NT2/D1 (cell line): Measurements from ENCODE around the gene PDS5B.
A peak's percentile ranks its signal among the peaks of the same experiment; 100 is the strongest.

Experiments used
- DNase-seq: peaks from one replicate; pipeline ENCODE4 v3.0.0-alpha.2; 2011; ENCODE audit warnings: low read depth, low spot score
- H3K27me3 ChIP-seq: 2 replicates; pipeline ENCODE4 v1.6.0; 2011; ENCODE audit warnings: mild to moderate bottlenecking; ENCODE audit not compliant: insufficient read length, insufficient read depth
- H3K36me3 ChIP-seq: 2 replicates; pipeline ENCODE4 v1.6.1; 2011; ENCODE audit warnings: mild to moderate bottlenecking, low read length, mixed read lengths; ENCODE audit not compliant: insufficient read depth, insufficient read length
- H3K4me1 ChIP-seq: 2 replicates; pipeline ENCODE4 v1.5.1; 2011; ENCODE audit not compliant: insufficient read depth, insufficient read length
- H3K4me3 ChIP-seq: 2 replicates; pipeline ENCODE4 v1.5.1; 2011; ENCODE audit warnings: low read depth; ENCODE audit not compliant: insufficient read length
- H3K9ac ChIP-seq: 2 replicates; pipeline ENCODE4 v1.6.0; 2011; ENCODE audit warnings: low read depth; ENCODE audit not compliant: insufficient read length
- H3K9me3 ChIP-seq: 2 replicates; pipeline ENCODE4 v1.5.1; 2011; ENCODE audit warnings: mild to moderate bottlenecking, low read length; ENCODE audit not compliant: insufficient read depth
- SUZ12 ChIP-seq: IDR thresholded peaks from 2 replicates; pipeline ENCODE4 v1.6.1; 2011; ENCODE audit not compliant: insufficient read length, insufficient read depth; ENCODE audit errors: extremely low read depth
- YY1 ChIP-seq: IDR thresholded peaks from 2 replicates; pipeline ENCODE4 v1.6.1; 2011; ENCODE audit not compliant: insufficient read length, insufficient read depth
- ZNF274 ChIP-seq: IDR thresholded peaks from 2 replicates; pipeline ENCODE4 v1.6.1; 2011; ENCODE audit warnings: mild to moderate bottlenecking, low read depth, low read length

Gene PDS5B

GRCh38 chr13:32586080-32586900 lies at the start of gene PDS5B:
PDS5B (plus strand) TSS chr13:32586452; CDS start chr13:32648773, 62,321 bp downstream.
- peak within 1 kb of the TSS; percentile 79 for H3K9ac ChIP-seq
- no peaks in the 10 kb centered on the region for H3K9me3 ChIP-seq
- H3K4me1 ChIP-seq = no peaks in the 10 kb centered on the region
- H3K4me3 ChIP-seq = peak within 1 kb of the TSS; percentile 63
- TF ChIP-seq ZNF274 = no peak
- peak; percentile 51 for TF ChIP-seq YY1
- no peaks in the 10 kb centered on the region for H3K36me3 ChIP-seq
- peak; percentile 69 for DNase-seq
- H3K27me3 ChIP-seq = peaks cover 8% of the 10 kb centered on the region

DNA sequence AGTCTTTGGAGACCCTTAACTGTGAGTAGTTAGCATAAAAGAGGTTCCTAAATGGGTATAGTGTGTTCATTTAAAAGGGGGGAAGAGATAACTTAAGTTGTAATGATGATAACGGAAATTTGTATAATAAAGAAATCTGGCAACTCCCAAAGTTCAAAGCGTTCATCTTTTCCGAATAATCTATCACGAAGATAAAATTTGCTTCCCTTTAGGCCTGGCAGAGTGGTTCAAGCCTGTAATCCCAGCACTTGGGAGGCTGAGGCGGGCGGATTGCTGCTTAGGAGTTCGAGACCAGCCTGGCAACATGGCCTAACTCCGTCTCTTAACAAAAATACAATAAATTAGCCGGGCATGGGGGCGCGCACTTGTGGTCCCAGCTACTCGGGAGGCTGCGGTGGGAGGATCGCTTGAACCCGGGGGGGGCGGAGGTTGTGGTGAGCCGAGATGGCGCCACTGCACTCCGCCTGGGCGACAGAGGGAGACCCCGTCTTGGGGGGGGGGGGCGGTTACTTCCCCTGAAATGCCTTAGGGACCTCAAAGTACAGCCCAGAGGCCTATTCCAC lies 48.6 kb upstream of the PDS5B start:
- H3K4me3 ChIP-seq = peak overlapping the region; percentile 88
- no peaks in the 10 kb centered on the region for H3K27me3 ChIP-seq
- no peaks in the 10 kb centered on the region for H3K4me1 ChIP-seq
- TF ChIP-seq YY1 (no peak), ZNF274 (no peak), SUZ12 (no peak)
- peak overlapping the region; percentile 95 for H3K9ac ChIP-seq
- DNase-seq = no peak
- peaks cover 37% of the 10 kb centered on the region for H3K36me3 ChIP-seq
- H3K9me3 ChIP-seq = no peaks in the 10 kb centered on the region

DNA sequence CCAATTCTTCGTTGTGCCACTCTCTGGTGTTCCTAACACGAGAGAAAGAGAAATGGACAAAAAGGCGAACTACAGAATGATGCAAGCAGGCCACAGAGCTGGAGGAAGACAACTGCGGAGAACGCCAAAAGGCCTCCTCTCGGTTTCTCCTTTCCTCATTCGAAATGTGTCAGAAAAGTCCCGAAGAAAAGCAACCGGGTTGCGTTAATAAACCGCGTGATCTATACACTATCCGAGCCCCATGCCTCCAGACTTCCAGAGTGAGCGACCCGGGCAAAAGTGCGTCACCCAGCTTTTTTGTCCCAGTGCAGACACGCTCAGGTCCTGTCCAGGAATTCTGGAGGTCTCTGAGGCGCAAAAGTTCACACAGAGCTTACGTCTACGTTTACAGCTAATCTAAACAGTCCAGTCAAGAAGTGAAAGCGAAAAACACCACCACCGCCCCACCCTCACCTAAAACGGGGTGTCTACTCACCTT lies 48.1 kb upstream of the PDS5B start:
- H3K27me3 ChIP-seq = no peaks in the 10 kb centered on the region
- H3K4me3 ChIP-seq = peak overlapping the region; percentile 88
- peak overlapping the region; percentile 95 for H3K9ac ChIP-seq
- H3K4me1 ChIP-seq = no peaks in the 10 kb centered on the region
- peaks cover 36% of the 10 kb centered on the region for H3K36me3 ChIP-seq
- TF ChIP-seq YY1 (no peak), ZNF274 (no peak), SUZ12 (no peak)
- DNase-seq = no peak
- no peaks in the 10 kb centered on the region for H3K9me3 ChIP-seq

DNA sequence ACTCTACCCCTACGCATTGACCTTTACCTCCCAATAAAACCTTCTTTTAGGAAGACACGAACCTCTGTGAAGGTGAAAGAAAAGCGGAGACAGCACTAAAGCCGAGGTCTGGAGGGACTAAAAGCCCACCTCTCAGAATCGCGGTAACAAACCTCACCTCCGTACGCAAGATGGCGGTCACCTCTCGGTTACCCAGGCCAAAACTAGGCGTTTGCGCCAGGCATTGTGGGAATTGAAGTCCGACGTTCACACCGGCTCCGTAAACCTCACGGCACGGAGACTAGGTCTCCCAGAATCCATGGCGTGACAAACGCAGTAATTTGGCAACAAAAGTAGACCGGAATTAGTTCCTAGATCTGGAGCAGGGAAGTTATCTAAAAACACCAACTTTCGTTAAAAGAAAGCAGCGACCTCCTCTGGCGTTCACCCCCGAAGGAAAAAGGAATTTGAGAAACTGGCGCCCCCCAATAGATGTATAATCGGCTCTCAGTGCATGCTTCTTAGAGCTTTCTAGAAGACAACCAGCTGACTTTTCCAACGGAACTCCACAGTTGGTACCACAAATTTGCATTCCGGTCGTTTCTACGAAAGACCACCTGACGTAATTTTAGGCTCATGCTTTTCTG lies 47.5 kb upstream of the PDS5B start, which contains the start of gene N4BP2L2:
Gene N4BP2L2 (minus strand): TSS at position 175 of the 626 bp plus-strand sequence. CDS start 1,768 bp downstream, outside the sequence.
- Histone ChIP-seq H3K4me1 (no peaks in the 10 kb centered on the region), H3K9me3 (no peaks in the 10 kb centered on the region), H3K27me3 (no peaks in the 10 kb centered on the region), H3K4me3 (peak within 1 kb of the TSS; percentile 88), H3K9ac (peak within 1 kb of the TSS; percentile 95), H3K36me3 (peaks cover 31% of the 10 kb centered on the region)
- peak; percentile 88 for DNase-seq
- TF ChIP-seq SUZ12 (no peak), YY1 (peak; percentile 90), ZNF274 (no peak)

DNA sequence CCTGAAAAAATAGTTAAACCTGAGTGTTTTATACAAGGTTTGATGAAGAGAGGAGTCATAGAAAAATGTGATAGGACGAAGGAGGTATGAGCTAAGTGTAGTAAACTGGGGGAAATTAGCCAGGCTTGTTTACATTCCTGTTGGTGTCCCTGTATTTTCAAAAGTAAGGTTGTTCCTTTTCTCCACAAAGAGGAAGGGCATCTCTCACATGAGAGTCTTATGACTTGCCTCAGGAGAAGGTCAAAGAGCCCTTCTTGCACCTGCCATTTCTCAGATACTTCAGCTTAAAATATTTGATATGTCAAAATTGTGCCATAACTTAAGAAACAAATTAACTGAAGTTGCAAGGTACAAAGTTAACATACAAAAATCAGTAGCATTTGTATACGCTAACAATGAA lies 44.0 kb upstream of the PDS5B start:
- Histone ChIP-seq H3K36me3 (no peaks in the 10 kb centered on the region), H3K27me3 (no peaks in the 10 kb centered on the region), H3K9me3 (no peaks in the 10 kb centered on the region), H3K9ac (no peak overlapping the region), H3K4me3 (no peak overlapping the region), H3K4me1 (no peaks in the 10 kb centered on the region)
- no peak for TF ChIP-seq SUZ12
- no peak for TF ChIP-seq ZNF274
- no peak for TF ChIP-seq YY1
- no peak for DNase-seq

GRCh38 chr13:32545083-32545482 lies 41.2 kb upstream of the PDS5B start:
- no peak for TF ChIP-seq SUZ12
- TF ChIP-seq YY1 = no peak
- TF ChIP-seq ZNF274 = no peak
- Histone ChIP-seq H3K36me3 (no peaks in the 10 kb centered on the region), H3K4me1 (no peaks in the 10 kb centered on the region), H3K27me3 (no peaks in the 10 kb centered on the region), H3K4me3 (no peak overlapping the region), H3K9ac (no peak overlapping the region), H3K9me3 (no peaks in the 10 kb centered on the region)
- no peak for DNase-seq

DNA sequence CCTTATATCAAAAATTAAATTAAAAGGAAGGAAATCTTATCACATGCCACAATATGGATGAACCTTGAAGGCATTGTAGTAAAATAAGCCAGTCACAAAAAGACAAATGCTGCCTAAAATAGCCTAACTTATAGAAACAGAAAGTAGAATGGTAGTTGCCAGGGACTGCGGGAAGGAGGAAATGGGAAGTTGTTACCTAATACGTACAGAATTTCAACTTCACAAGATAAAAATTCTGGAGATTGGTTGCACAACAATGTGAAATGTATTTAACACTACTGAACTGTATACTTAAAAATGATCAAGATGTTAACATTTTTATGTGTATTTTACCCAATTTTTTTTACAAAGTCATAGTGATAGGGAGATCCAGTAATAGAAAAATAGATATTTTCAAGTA lies 37.4 kb upstream of the PDS5B start:
- H3K4me1 ChIP-seq = no peaks in the 10 kb centered on the region
- no peaks in the 10 kb centered on the region for H3K9me3 ChIP-seq
- no peak for DNase-seq
- H3K9ac ChIP-seq = no peak overlapping the region
- no peak overlapping the region for H3K4me3 ChIP-seq
- no peaks in the 10 kb centered on the region for H3K36me3 ChIP-seq
- TF ChIP-seq ZNF274 (no peak), YY1 (no peak), SUZ12 (no peak)
- no peaks in the 10 kb centered on the region for H3K27me3 ChIP-seq
